RWPE1 (cell line): Measurements from ENCODE around the gene DUS2.

Experiments used
- CTCF ChIA-PET: fragments of 350-600 bp; sonication (Branson Sonifier 250); formaldehyde crosslinking; extraction: SDS; loops from one replicate; lab custom pipeline; 2021; lab: Yijun Ruan, JAX
- POLR2A ChIA-PET: fragments of 400-600 bp; formaldehyde crosslinking; extraction: SDS; loops from one replicate; lab custom pipeline; 2020; ENCODE audit warnings: antibody characterized with exemption; ENCODE audit not compliant: low non-redundant PET; lab: Yijun Ruan, JAX
- DNase-seq: peaks from one replicate; pipeline ENCODE4 v3.0.0; 2012; ENCODE audit warnings: low spot score
- H3K27ac ChIP-seq: fragments of 450-650 bp; 2 replicates; pipeline ENCODE4 v1.5.1; 2017
- TF ChIP-seq, protein P1 (sequence below): fragments of 450-650 bp; conservative IDR thresholded peaks from 2 replicates; pipeline ENCODE4 v1.5.1; 2017; ENCODE audit warnings: low read depth, mild to moderate bottlenecking

DUS2 gene

DNA sequence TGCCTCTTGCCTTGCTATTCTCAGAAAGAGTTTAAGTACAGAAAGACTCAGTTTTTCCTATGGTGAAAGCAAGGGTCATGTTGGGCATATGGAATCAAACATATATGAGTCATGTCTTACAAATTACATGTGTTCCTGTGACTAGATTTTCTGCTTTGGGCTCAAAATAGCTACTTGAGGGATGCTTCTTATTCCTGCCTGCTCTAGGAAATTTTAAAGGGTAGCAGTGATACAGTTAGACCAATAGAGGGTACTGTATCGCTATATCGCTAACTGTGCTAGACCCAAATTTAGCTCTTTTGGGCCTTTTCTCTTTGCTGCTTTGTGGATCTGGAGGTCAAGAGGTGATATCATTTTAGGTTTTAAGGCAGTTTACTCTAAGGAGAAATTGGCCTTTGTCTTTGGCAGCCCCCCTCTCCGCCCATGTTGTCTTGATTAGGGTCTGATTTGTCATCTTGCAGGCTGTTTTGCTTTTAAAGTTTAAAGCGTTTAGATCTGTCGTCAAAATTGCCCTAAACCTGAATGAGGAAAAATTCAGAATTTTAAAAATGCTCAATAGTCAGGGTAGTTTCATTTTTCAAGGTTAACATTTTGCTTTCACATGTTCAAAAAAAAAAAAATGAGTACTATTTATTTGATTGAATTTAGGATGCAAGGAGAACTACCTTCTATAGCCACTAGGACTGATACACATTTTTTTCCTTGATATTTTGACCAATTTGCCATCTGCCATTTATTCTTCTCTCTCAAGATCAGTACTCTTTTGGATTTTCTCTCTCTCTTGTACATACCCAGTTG is 70.9 kb downstream of the DUS2 start:
- TF ChIP-seq, protein P1, sequence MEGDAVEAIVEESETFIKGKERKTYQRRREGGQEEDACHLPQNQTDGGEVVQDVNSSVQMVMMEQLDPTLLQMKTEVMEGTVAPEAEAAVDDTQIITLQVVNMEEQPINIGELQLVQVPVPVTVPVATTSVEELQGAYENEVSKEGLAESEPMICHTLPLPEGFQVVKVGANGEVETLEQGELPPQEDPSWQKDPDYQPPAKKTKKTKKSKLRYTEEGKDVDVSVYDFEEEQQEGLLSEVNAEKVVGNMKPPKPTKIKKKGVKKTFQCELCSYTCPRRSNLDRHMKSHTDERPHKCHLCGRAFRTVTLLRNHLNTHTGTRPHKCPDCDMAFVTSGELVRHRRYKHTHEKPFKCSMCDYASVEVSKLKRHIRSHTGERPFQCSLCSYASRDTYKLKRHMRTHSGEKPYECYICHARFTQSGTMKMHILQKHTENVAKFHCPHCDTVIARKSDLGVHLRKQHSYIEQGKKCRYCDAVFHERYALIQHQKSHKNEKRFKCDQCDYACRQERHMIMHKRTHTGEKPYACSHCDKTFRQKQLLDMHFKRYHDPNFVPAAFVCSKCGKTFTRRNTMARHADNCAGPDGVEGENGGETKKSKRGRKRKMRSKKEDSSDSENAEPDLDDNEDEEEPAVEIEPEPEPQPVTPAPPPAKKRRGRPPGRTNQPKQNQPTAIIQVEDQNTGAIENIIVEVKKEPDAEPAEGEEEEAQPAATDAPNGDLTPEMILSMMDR, result 0 out of 2 replicates have a peak, but pooled peaks have one; percentile 7
- POLR2A ChIA-PET, result no interaction called here
- CTCF ChIA-PET, result interaction anchor here (0.6 to 1.1 kb wide), 3 partner anchors 15 to 613 kb away, joined by 3 read pairs; no protein-coding TSS in a partner anchor
- no peak for DNase-seq
- no peak overlapping the region for H3K27ac ChIP-seq

DNA sequence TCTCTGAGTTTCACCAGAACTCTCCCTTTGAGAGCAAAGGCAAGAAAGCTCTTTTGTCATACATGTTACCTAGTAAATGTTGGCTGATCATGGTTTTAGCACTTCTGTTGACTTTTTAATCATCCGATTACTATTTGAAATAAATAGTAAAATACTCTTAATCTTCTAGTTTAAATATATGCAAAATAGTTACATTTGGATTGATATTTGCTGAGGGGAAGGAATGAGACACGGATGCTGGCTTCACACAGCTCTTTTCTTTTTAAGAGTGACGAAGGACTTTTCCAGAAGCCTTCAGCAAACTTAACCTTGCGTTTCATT is 71.5 kb downstream of the DUS2 start:
- CTCF ChIA-PET, result interaction anchor here (1.0 to 1.1 kb wide), 2 partner anchors 15 to 58 kb away, joined by 3 read pairs; no protein-coding TSS in a partner anchor

DNA sequence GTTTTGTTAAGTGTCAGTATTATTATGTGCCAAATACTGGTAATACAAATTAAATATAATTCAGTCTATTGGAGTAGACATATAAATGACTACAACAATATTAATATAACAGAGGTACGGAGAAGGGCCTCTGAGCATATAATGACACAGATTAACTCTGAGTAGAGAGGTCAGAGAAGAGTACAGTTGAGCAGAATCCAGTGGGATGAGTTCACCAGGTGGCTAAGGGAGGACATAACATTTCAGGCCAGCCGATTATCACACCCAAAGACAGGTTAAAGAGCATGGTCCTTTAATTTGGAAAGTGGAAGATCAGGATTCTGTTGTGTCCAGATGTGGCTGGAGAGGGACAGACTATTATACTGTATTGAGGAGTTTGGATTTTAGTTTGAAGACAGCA is 73.4 kb downstream of the DUS2 start:
- no peak overlapping the region for H3K27ac ChIP-seq
- ChIA-PET CTCF (interaction anchor here (0.5 kb wide), 1 partner anchor 120 kb away, joined by 3 read pairs; no protein-coding TSS in a partner anchor), POLR2A (no interaction called here)
- TF ChIP-seq, protein P1, result no peak
- no peak for DNase-seq

More for the DNA sequence above, 71.5 kb downstream of the DUS2 start:
- TF ChIP-seq, protein P1, result no peak
- H3K27ac ChIP-seq, result no peak overlapping the region
- DNase-seq, result no peak
- POLR2A ChIA-PET, result no interaction called here

DNA sequence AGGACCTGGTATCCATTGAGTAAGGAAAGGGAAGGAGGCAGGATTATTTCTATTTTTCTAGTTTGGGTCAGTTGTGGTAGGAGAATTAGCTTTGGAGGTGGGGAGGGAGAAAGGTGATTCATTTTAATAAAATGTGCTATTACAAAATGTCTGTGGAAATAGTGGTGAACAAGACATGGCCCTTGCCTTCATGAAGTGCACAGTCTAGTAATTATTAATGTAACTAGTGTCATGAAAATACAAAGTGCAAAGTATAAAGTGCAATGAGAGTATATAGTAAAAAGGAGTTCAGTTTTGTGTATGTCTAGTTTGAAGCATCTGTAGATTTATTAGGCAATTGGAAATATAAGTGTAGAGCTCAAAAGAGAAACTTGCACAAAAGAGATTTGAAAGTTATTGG is 74.0 kb downstream of the DUS2 start:
- TF ChIP-seq, protein P1, result no peak
- ChIA-PET POLR2A (no interaction called here), CTCF (no interaction called here)
- no peak for DNase-seq
- no peak overlapping the region for H3K27ac ChIP-seq

DNA sequence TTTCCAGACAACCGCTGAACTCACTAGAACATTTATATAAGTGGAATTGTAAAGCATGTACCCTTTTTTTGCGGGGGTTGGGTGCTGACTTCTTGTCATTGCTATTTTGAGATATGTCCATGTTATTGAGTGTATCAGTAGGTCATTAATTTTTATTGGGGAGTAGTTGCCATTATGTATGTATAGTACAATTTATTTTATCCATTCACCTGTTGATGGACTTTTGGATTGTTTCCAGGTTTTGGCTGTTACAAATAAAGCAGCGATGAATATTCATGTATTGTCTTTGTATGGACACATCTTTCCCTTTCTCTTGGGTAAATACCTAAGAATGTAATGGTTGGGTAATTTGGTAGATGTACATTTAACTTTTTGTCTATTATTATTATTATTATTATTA is 74.8 kb downstream of the DUS2 start:
- no peak overlapping the region for H3K27ac ChIP-seq
- DNase-seq, result no peak
- ChIA-PET POLR2A (no interaction called here), CTCF (no interaction called here)
- TF ChIP-seq, protein P1, result no peak

DNA sequence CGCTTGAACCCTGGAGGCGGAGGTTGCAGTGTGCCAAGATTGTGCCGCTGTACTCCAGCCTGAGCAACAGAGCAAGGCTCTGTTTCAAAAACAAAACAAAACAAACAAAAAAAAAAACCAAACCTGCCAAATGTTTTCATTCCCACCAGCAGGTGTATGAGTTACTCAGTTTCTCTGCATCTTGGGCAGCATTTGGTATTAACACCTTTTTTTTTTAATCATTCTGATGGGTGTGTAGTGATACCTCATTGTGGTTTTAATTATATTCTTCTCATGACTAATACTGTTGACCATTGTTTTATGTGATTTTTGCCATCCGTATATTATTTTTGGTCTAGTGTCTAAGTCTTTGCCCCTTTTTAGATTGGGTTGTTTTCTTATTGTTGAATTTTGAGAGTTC is 77.4 kb downstream of the DUS2 start:
- DNase-seq, result no peak
- no peak overlapping the region for H3K27ac ChIP-seq
- TF ChIP-seq, protein P1, result no peak
- ChIA-PET CTCF (no interaction called here), POLR2A (no interaction called here)
